AG04449 (cell line): ENCODE data around the gene CXCR6.

Source experiments
- CTCF ChIA-PET: fragments of 350-600 bp; formaldehyde crosslinking; extraction: SDS; loops from one replicate; lab custom pipeline; 2021; ENCODE audit warnings: antibody characterized with exemption; lab: Yijun Ruan, JAX
- POLR2A ChIA-PET: fragments of 400-600, 350-600 bp; formaldehyde crosslinking; extraction: SDS; loops from one replicate; lab custom pipeline; 2020; ENCODE audit warnings: antibody characterized with exemption, inconsistent platforms; lab: Yijun Ruan, JAX
- DNase-seq: peaks from one replicate; pipeline ENCODE4 v3.0.0-alpha.2; 2010; ENCODE audit warnings: low read depth, low spot score
- H3K4me3 ChIP-seq: 2 replicates; pipeline ENCODE4 v1.5.1; 2011; ENCODE audit warnings: low read depth, mild to moderate bottlenecking, control low read depth, low read length
- TF ChIP-seq, protein P1 (sequence below): IDR thresholded peaks from one replicate; pipeline ENCODE4 v1.5.1; 2011; ENCODE audit warnings: mild to moderate bottlenecking, moderate library complexity, low read length, control low read depth, inconsistent platforms; ENCODE audit not compliant: insufficient read depth; ENCODE audit errors: missing control alignments

The CXCR6 gene

DNA sequence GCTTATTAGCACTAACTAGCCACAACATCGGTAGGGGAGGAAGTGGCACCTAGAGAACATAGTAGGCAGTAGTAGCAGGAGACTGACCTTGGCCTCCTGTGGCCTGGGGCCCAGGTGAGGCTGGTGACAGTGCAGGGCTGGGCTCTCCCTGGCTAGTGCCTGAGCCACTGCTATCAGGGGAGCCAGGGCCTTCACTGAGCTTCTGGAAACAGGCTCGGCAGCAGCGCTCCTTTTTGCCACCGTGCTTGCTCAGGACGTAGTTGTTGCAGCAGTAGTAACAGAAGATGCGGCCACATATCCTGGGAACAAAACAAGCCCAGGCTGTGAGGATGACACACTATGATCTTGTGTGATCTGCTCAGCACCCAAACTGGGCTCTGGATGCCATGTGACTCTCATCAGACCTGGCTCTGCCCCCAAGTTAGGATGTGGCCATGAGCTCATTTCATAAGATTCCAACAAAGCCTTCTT lies 15.1 kb downstream of the CXCR6 start:
- no peak for DNase-seq
- ChIA-PET POLR2A (no interaction called here), CTCF (interaction anchor here (0.7 to 2.8 kb wide), 6 partner anchors 10 to 119 kb away, joined by 3 to 23 read pairs (median 4); no protein-coding TSS in a partner anchor)

DNA sequence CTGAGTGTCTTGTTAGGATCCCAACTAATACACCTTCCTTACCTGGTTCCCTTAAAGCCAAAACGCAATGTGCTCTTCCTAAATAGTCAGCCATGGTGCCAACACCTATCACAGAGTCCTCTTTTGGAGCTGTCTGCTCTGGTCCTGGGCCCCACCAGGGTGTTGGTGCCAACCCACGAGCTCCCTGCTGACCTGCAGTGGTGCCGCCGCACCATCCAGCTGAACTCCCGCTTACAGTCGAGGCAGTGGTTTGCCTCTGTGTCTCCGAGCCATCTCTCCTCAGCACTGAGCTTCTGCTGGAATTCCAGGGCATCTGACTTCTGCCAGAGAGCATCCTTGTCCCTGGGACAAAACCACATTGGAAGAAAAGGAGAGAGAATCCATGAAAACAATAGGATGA lies 15.9 kb downstream of the CXCR6 start:
- ChIA-PET POLR2A (no interaction called here), CTCF (interaction anchor here (1.3 to 2.8 kb wide), 6 partner anchors 11 to 119 kb away, joined by 3 to 23 read pairs (median 5); no protein-coding TSS in a partner anchor)
- no peak for DNase-seq
- no peak overlapping the region for H3K4me3 ChIP-seq
- TF ChIP-seq, protein P1, sequence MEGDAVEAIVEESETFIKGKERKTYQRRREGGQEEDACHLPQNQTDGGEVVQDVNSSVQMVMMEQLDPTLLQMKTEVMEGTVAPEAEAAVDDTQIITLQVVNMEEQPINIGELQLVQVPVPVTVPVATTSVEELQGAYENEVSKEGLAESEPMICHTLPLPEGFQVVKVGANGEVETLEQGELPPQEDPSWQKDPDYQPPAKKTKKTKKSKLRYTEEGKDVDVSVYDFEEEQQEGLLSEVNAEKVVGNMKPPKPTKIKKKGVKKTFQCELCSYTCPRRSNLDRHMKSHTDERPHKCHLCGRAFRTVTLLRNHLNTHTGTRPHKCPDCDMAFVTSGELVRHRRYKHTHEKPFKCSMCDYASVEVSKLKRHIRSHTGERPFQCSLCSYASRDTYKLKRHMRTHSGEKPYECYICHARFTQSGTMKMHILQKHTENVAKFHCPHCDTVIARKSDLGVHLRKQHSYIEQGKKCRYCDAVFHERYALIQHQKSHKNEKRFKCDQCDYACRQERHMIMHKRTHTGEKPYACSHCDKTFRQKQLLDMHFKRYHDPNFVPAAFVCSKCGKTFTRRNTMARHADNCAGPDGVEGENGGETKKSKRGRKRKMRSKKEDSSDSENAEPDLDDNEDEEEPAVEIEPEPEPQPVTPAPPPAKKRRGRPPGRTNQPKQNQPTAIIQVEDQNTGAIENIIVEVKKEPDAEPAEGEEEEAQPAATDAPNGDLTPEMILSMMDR = no peak

More for the DNA sequence above, 15.1 kb downstream of the CXCR6 start:
- no peak overlapping the region for H3K4me3 ChIP-seq
- TF ChIP-seq, protein P1 = no peak

DNA sequence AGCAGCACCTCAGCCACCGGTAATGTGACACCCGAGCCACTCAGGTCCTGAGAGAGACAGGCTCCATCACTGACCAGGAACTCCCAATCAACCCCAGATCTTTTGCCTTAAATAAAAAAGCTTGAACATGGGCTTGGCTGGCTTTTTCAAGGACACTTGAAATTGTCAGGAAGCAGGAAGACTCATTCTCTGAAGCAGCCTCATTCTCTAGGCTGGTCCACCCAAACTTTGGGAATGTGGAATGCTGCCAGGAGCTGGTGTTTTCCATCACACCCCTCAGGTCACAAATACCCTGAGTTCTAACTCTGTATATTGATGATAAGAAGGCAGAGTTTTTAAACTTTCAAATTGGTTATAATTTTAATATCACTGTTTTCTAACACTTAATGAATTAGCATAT lies 17.0 kb downstream of the CXCR6 start:
- H3K4me3 ChIP-seq = no peak overlapping the region
- CTCF ChIA-PET = interaction anchor here (0.8 to 1.6 kb wide), 4 partner anchors 8 to 119 kb away, joined by 3 to 5 read pairs (median 4); no protein-coding TSS in a partner anchor
- DNase-seq = no peak
- TF ChIP-seq, protein P1 = no peak
- POLR2A ChIA-PET = no interaction called here

DNA sequence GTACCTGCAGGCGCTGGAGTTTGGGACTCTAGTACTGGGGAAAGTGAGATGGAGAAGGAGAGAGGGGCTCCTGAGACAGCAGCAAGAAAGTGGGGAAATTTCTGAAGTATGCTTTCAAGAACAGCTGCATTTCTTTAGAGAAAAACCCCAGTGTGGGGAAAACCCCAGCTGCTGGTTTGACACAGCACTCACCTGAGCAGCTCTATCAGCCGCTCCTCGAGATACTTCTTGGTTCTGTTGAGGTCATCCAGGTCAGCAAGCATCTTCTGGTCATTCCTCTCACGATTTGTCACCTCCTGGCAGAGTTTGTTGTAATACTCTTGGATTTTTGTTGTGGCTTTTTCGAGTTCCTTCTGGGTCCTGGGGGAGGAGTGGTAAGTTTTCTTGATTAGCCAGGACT lies 18.8 kb downstream of the CXCR6 start:
- CTCF ChIA-PET = interaction anchor here (0.9 to 1.9 kb wide), 5 partner anchors 10 to 117 kb away, joined by 3 to 8 read pairs (median 3); no protein-coding TSS in a partner anchor
- POLR2A ChIA-PET = no interaction called here
- H3K4me3 ChIP-seq = no peak overlapping the region
- TF ChIP-seq, protein P1 = no peak
- no peak for DNase-seq

DNA sequence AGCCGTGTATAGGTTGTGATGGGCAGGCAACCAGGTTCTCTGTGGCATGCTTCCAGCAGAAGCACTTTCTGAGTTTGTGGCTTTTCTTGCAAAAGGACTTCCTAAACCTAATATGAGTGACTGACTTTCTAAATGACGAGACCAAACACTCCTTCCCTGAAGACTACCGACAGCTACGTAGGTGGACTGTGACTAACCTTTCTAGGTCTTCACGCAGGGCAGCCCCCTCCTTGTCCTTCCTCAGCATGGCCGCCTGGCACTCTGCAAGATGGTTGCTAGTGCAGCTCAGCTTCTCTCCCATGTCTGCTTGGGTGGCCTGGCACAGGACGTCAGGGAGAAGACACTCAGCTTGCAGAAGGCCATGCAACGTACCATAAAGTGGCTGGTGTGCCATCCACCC lies 20.9 kb downstream of the CXCR6 start:
- TF ChIP-seq, protein P1 = no peak
- POLR2A ChIA-PET = no interaction called here
- no peak for DNase-seq
- CTCF ChIA-PET = interaction anchor here (1.0 to 7.2 kb wide), 2 partner anchors 115 to 204 kb away, joined by 3 to 62 read pairs; no protein-coding TSS in a partner anchor
- no peak overlapping the region for H3K4me3 ChIP-seq

DNA sequence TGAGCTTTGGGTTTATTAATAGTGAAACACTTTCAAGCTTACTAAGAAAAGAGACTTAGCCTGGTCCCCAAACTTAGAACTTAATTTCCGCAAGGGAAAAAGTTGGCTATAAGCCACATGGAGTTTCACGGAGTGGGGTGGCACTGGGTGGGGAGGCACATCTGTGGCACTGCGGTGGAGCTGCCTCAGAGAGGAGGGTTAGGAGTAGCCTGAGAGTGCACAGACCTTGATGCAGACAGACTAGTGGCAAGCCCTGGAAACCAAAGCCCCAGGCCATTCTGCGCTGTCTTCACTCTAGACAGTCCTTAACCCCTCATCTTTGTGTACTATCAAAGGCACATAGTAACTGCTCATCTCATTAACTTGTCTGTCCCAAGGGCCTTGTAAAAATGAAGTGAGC lies 22.0 kb downstream of the CXCR6 start:
- no peak overlapping the region for H3K4me3 ChIP-seq
- TF ChIP-seq, protein P1 = no peak
- DNase-seq = no peak
- POLR2A ChIA-PET = no interaction called here
- CTCF ChIA-PET = interaction anchor here (7.2 kb wide), 1 partner anchor 114 kb away, joined by 62 read pairs; no protein-coding TSS in a partner anchor
